Keratinocyte (primary cell): ENCODE data around the gene TUBGCP3. TPM values are rescaled to one million over a fixed set of nuclear protein-coding genes. Genes with fewer than 3 reads are reported as not detected.

Experiments used
- DNase-seq: peaks from one replicate; pipeline ENCODE4 v3.0.0-alpha.2; 2011; ENCODE audit warnings: low read depth, missing footprints, low spot score
- FAIRE-seq: peaks from 2 replicates; lab custom pipeline; 2011; peaks lifted over from hg19 to GRCh38; lab: Jason Lieb, UNC
- H2AFZ ChIP-seq: 2 replicates; pipeline ENCODE4 v1.6.0; 2012; ENCODE audit warnings: low read length, control low read depth, inconsistent platforms; ENCODE audit not compliant: control insufficient read depth
- H3K27ac ChIP-seq: 2 replicates; pipeline ENCODE4 v1.5.1; 2011; ENCODE audit warnings: low read length; ENCODE audit not compliant: control insufficient read depth, insufficient read depth
- H3K27me3 ChIP-seq: 3 replicates; pipeline ENCODE4 v1.6.0; 2011; ENCODE audit warnings: low read length; ENCODE audit not compliant: control insufficient read depth, insufficient read depth; ENCODE audit errors: extremely low read depth
- H3K36me3 ChIP-seq, 2 experiments: 2 replicates in 1 of 2; 3 replicates in 1 of 2; pipeline ENCODE4 v1.5.1; 2011; ENCODE audit warnings: low read length in 2 of 2, mild to moderate bottlenecking in 1 of 2; ENCODE audit not compliant: control insufficient read depth in 2 of 2, insufficient read depth in 2 of 2; ENCODE audit errors: extremely low read depth in 1 of 2
- H3K4me1 ChIP-seq: 3 replicates; pipeline ENCODE4 v1.5.1; 2011; ENCODE audit warnings: low read length; ENCODE audit not compliant: control insufficient read depth, insufficient read depth; ENCODE audit errors: extremely low read depth
- H3K4me2 ChIP-seq: 3 replicates; pipeline ENCODE4 v1.6.0; 2011; ENCODE audit warnings: low read depth, low read length; ENCODE audit not compliant: control insufficient read depth, insufficient read depth; ENCODE audit errors: extremely low read depth
- H3K4me3 ChIP-seq, 3 experiments: fragments of 200-600 bp in 1 of 3; sonication (generic) in 1 of 3; 2 replicates in 2 of 3; 3 replicates in 1 of 3; pipeline ENCODE4 v1.5.1; 2011 to 2016; ENCODE audit warnings: low read length in 3 of 3, mild to moderate bottlenecking in 3 of 3, control low read depth in 2 of 3, inconsistent platforms in 1 of 3, low read depth in 1 of 3, mixed read lengths in 1 of 3, mixed run types in 1 of 3, moderate library complexity in 1 of 3; ENCODE audit not compliant: control insufficient read depth in 2 of 3, insufficient read depth in 2 of 3; ENCODE audit errors: extremely low read depth in 1 of 3
- H3K79me2 ChIP-seq: 2 replicates; pipeline ENCODE4 v1.6.0; 2012; ENCODE audit warnings: low read length; ENCODE audit not compliant: control insufficient read depth, insufficient read depth
- H3K9ac ChIP-seq: 3 replicates; pipeline ENCODE4 v1.6.0; 2011; ENCODE audit warnings: low read length; ENCODE audit not compliant: control insufficient read depth, insufficient read depth; ENCODE audit errors: extremely low read depth
- H3K9me1 ChIP-seq: 3 replicates; pipeline ENCODE4 v1.6.0; 2011; ENCODE audit warnings: low read length; ENCODE audit not compliant: control insufficient read depth, insufficient read depth; ENCODE audit errors: extremely low read depth
- H3K9me3 ChIP-seq: 2 replicates; pipeline ENCODE4 v1.5.1; 2012; ENCODE audit warnings: low read depth, low read length; ENCODE audit not compliant: control insufficient read depth
- H4K20me1 ChIP-seq: 3 replicates; pipeline ENCODE4 v1.6.0; 2011; ENCODE audit warnings: low read length; ENCODE audit not compliant: control insufficient read depth, insufficient read depth; ENCODE audit errors: extremely low read depth
- EZH2 ChIP-seq: IDR thresholded peaks from one replicate; pipeline ENCODE4 v1.6.1; 2012; ENCODE audit warnings: inconsistent platforms, mild to moderate bottlenecking, low read length, moderate library complexity
- dilution Hi-C: fragments of 300-500 bp; cut with MboI; formaldehyde crosslinking; loops from one replicate; pipeline ENCODE4 v1.7.0; 2020; ENCODE audit warnings: low sequenced_read_pairs; ENCODE audit not compliant: extremely low pct_ligation_motif_present
- polyA plus RNA-seq, 5 experiments: library from polyadenylated mRNA; depleted of rRNA in 3 of 5; stranded (reverse) in 3 of 5; stranded (forward) in 1 of 5; unstranded in 1 of 5; fragments of >200 nt; gene quantifications; 1 replicate in 1 of 5; 2 replicates in 3 of 5; 3 replicates in 1 of 5; pipeline versions ENCODE4 v1.2.1 to v1.2.3, GENCODE V29; 2011 to 2012; ENCODE audit warnings: missing spikeins in 2 of 5, low read depth in 1 of 5, low replicate concordance in 1 of 5
- TF ChIP-seq, protein P1 (sequence below), 3 experiments: IDR thresholded peaks in 1 of 3; conservative IDR thresholded peaks in 1 of 3; optimal IDR thresholded peaks in 1 of 3; 2 replicates in 2 of 3; 3 replicates in 1 of 3; pipeline versions ENCODE3 to v1.5.1; 2011; ENCODE audit warnings: low read length in 3 of 3, mild to moderate bottlenecking in 3 of 3, moderate library complexity in 2 of 3, control low read depth in 1 of 3, inconsistent platforms in 1 of 3; ENCODE audit not compliant: insufficient read depth in 2 of 3; ENCODE audit errors: extremely low read depth in 1 of 3

The TUBGCP3 gene
- polyA plus RNA-seq, 1 donor (not counting 4 experiments of a cell fraction or from before 2014, with no cell fraction given), result 14.0 TPM

DNA sequence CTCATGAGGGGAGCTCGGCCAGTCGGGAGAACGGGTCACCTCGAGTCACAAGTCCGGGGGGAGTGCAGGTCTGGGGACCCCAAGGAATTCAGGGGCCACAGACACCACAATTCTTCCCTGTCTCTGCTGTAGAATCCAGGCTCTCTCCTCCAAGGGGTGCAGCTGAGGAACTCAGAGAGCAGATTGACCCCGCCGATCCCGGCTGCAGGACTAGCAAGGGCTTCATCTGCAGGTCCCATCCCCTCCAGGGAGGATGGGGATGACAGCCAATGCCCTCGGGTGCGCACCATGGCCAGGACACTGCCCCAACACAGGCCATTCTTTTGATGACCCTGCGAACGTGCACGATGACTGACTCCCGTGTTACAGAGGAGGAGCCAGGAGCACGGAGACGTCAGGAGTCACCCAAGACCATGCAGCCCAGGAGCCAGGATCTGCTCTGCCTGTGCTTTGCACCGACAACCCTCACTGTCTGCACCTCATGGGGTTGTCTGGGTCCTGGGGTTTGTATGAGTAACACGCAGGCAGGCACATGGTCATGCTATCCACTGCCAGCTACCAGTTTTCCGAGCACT, 48.5 kb upstream of the TUBGCP3 start:
- Histone ChIP-seq H3K27me3 (peaks cover 45% of the 10 kb centered on the region), H3K9me3 (no peaks in the 10 kb centered on the region), H3K4me3 (no peak overlapping the region), H3K36me3 (no peaks in the 10 kb centered on the region), H3K4me1 (peaks cover 7% of the 10 kb centered on the region), H3K79me2 (no peaks in the 10 kb centered on the region), H3K9me1 (no peaks in the 10 kb centered on the region), H3K4me2 (no peak overlapping the region), H3K9ac (no peak overlapping the region), H2AFZ (no peak overlapping the region), H3K27ac (no peak overlapping the region), H4K20me1 (no peaks in the 10 kb centered on the region)
- TF ChIP-seq EZH2, result no peak
- TF ChIP-seq, protein P1, sequence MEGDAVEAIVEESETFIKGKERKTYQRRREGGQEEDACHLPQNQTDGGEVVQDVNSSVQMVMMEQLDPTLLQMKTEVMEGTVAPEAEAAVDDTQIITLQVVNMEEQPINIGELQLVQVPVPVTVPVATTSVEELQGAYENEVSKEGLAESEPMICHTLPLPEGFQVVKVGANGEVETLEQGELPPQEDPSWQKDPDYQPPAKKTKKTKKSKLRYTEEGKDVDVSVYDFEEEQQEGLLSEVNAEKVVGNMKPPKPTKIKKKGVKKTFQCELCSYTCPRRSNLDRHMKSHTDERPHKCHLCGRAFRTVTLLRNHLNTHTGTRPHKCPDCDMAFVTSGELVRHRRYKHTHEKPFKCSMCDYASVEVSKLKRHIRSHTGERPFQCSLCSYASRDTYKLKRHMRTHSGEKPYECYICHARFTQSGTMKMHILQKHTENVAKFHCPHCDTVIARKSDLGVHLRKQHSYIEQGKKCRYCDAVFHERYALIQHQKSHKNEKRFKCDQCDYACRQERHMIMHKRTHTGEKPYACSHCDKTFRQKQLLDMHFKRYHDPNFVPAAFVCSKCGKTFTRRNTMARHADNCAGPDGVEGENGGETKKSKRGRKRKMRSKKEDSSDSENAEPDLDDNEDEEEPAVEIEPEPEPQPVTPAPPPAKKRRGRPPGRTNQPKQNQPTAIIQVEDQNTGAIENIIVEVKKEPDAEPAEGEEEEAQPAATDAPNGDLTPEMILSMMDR (optimal IDR thresholded peaks at IDR 0.05 in 1 of 3, IDR thresholded peaks at IDR 0.05 in 1 of 3, conservative IDR thresholded peaks at IDR 0.05 in 1 of 3; ENCODE audit: extremely low read depth in 1 of 3, insufficient read depth in 2 of 3, low read length in 3 of 3), result no peak
- DNase-seq (no peak), FAIRE-seq (no peak)
- dilution Hi-C loops, result no loop called here

- H3K9ac ChIP-seq, result no peak overlapping the region
- H3K4me1 ChIP-seq, result peaks cover 7% of the 10 kb centered on the region
- H3K79me2 ChIP-seq, result no peaks in the 10 kb centered on the region
- TF ChIP-seq, protein P1 (optimal IDR thresholded peaks at IDR 0.05 in 1 of 3, IDR thresholded peaks at IDR 0.05 in 1 of 3, conservative IDR thresholded peaks at IDR 0.05 in 1 of 3; ENCODE audit: extremely low read depth in 1 of 3, insufficient read depth in 2 of 3, low read length in 3 of 3), result no peak
- no peak for TF ChIP-seq EZH2
- DNase-seq, result no peak
- no peaks in the 10 kb centered on the region for H3K9me1 ChIP-seq
- H3K4me2 ChIP-seq, result no peak overlapping the region
- FAIRE-seq, result no peak
- no peak overlapping the region for H3K27ac ChIP-seq
- dilution Hi-C loops, result no loop called here
- H4K20me1 ChIP-seq, result no peaks in the 10 kb centered on the region
- no peaks in the 10 kb centered on the region for H3K36me3 ChIP-seq
- no peak overlapping the region for H2AFZ ChIP-seq
- H3K9me3 ChIP-seq, result no peaks in the 10 kb centered on the region
- H3K27me3 ChIP-seq, result peaks cover 45% of the 10 kb centered on the region
- H3K4me3 ChIP-seq, result no peak overlapping the region
These were observed 47.4 kb upstream of the TUBGCP3 start for GRCh38 chr13:112635323-112635722.
